GM21390 (cell line): ENCODE measurements around the gene PRRC2A.

ENCODE experiments used
- ATAC-seq: cut with Tn5 transposase; IDR thresholded peaks from one replicate; pipeline ENCODE4 v1.9.1; 2021; ENCODE audit not compliant: unreplicated experiment

The PRRC2A gene

GRCh38 chr6:31664790-31665500, 44.4 kb downstream of the PRRC2A start, which contains the start of gene GPANK1:
Gene GPANK1 (minus strand): TSS chr6:31664997. CDS start chr6:31664478, 519 bp downstream.
- no peak for ATAC-seq

- ATAC-seq: peak; percentile 78
These were observed 45.2 kb downstream of the PRRC2A start, which contains the start of gene CSNK2B for GRCh38 chr6:31665501-31666336. Gene CSNK2B (plus strand): TSS chr6:31666080. CDS start chr6:31666832, 752 bp downstream.

- ATAC-seq: no peak
These were observed 45.9 kb downstream of the PRRC2A start for GRCh38 chr6:31666337-31666965.

- ATAC-seq: no peak
These were observed 49.2 kb downstream of the PRRC2A start, which contains the start of gene LY6G5B for GRCh38 chr6:31669676-31670075. Gene LY6G5B (plus strand): TSS chr6:31669976. CDS start chr6:31670951, 975 bp downstream.

DNA sequence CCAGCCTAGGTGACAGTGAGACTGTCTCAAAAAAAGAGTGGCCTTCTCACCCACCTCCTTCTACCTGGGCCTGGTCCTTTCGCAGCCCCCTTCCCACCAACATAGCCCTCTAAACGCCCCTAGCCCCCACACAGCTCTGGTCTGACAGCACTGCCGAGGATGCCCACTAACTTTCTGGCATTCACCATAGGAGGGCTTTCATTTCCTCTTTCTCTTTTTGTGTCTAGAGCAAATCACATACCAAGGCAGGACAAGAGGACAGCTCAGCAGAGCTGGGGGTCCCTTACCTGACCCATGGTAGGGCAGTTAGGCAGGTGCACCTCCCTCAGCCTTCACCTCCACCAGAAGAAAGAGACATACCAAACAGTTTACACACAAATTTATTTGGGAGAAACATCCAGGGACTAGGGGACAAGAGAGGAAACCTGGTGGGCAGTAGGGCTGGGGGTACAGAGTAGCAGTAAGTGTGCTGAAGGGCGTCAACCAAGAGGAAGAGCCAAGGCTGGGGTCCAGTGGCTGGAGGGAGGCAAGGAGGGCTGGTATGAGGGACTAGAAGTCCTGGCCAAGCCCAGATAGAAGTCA, 55.9 kb downstream of the PRRC2A start:
- no peak for ATAC-seq

DNA sequence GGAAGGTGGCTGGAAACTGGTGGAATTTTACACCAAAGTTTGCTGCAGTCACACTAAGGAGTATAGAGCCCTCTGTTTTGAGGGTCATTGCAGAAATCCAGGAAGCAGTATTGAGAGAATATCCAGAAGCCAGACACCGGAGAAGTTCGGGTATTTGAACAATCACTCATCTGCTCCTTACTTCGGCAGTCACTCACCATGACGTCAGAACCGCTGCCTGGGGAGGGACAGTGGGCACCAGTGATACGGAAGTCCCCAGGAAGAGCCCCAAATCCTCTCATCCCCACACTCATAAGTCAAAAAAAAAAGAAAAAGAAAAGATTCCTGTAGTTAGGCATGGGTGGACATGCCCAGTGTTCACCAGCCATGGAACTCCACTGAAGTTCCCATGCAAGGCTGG, 56.4 kb downstream of the PRRC2A start:
- no peak for ATAC-seq

GRCh38 chr6:31677955-31678354, 57.4 kb downstream of the PRRC2A start:
- no peak for ATAC-seq

DNA sequence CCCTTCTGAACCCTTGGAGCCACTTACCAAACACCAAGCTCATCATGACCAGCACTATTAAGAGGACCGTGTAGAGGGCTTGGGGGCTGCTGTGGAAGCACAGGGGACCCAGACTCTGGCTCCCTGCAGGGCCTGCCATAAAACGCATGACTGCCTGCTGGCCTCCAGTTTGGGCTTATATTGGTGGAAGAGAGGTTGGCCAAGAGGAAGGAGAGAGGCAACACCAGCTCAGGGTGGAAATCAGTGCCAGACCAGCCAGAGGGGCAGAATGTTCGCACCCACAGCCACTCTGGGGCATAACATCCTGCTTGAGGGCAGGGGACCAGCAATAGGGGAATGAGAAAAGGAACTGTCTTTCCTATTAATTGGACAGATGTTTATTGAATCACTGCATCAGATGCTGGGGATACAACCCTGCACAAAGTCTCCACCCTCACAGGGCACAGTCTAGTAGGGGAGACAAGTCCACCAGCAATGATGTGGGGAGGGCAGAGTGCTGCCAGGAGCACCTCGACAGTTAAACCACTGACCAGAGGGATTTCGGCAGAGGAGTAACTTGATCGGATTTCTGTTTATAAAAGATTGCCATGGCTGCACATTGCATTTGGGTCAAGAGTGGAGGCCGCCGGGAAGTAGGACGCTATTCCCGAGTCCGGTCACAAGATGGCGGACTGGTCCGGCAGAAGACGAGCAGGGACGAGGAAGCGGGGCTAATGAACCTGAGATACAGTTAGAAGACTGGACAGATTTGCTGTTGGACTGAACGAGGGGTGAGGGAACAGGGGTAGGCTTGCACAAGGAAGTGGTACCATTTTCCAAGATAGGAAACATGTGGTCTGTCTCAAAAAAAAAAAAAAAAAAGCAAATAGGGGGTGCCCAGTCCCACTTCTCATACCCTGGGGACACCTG, 60.0 kb downstream of the PRRC2A start, which contains the start of gene LY6G5C:
Gene LY6G5C (minus strand): TSS at position 842 of the 909 bp plus-strand sequence. CDS start 694 bp downstream, at position 148.
- no peak for ATAC-seq

DNA sequence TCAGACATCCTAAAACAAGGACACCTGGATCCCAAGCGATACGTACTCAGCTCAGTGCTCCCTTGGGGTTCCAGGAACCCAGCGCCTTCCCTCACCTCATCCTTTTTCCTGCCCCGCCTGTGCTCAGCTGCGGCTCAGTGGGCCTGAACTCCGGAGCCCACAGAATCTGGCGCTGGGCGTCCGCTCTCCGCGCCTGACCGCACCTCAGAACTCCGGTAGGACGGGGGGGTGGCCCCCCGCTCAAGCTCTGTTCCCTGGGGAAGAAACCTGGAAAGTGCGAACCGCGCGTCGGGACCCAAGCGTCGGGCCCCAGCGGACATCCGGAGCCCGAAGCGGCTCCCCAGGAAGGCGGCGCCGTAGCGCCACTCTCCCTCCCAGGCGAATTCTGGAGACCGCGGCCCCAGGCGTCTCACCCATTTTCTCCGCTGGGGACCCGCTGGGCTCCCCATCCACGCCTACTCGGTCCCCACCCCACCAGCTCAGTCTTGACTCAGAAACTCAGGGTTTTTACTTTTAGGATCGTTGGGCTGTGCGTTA, 60.7 kb downstream of the PRRC2A start:
- ATAC-seq: no peak

GRCh38 chr6:31683591-31683990, 63.1 kb downstream of the PRRC2A start:
- ATAC-seq: no peak

GRCh38 chr6:31686483-31686882, 66.0 kb downstream of the PRRC2A start:
- no peak for ATAC-seq

- ATAC-seq: no peak
These were observed 66.8 kb downstream of the PRRC2A start for GRCh38 chr6:31687321-31687720.
